GM18861 (cell line): Measurements from ENCODE around the gene TBC1D7.
"Not testable (repeated sequence)": the region's sequence is repeated elsewhere in the genome, so short reads cannot be mapped to it uniquely, and the experiment has no call there.

Experiments
- ATAC-seq: cut with Tn5 transposase; IDR thresholded peaks from one replicate; pipeline ENCODE4 v1.9.1; 2021; ENCODE audit not compliant: unreplicated experiment

Gene TBC1D7

DNA sequence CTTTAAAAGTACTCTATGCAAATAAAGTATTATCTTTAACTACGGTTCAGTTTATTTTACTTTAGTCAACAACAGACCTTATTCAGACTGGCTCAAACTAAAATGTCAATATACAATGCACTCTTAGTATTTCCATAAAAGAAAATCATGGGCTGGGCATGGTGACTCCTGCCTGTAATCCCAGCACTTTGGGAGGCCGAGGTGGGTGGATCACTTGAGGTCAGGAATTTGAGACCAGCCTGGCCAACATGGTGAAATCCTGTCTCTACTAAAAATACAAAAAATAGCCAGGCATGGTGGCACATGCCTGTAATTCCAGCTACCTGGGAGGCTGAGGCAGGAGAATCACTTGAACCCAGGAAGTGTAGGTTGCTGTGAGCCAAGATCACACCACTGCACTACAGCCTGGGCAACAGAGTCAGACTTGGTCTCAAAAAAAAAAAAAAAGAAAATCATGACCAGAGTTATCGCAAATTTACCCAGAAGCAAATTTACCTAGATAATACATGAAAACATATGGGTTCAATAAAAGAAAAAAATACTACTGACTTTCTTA, 2.2 kb downstream of the TBC1D7 start:
- not testable (repeated sequence) for ATAC-seq

DNA sequence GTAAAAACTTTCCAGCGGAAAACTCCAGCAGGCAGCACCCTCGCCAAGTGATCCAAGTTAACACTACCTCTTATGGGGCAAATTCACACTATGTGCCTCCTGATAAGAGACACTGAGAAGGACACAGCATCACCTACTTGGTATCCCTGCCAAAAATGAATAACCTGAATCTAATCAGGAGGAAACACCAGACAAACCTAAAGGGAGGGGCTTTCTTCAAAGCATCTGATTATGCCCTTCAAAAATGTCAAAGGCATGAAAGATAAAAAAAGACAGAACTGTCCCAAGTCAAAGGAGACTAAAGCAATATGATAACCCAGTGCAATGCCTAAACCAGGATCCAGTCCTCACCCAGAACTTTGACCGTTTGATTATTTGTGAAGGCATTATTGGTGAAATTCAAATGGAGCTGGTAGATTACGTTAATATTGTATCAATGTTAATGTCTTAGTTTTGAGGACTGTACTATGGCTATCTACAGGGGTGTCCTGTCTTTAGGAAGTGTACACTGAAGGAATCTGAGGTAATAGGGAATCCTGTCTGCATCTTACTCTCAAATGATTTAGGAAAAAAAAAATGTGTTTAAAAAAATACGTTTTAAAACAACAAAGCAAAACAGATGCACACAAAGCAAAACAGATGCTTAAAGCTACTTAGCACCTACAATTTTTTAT, 8.3 kb downstream of the TBC1D7 start:
- ATAC-seq, result no peak

DNA sequence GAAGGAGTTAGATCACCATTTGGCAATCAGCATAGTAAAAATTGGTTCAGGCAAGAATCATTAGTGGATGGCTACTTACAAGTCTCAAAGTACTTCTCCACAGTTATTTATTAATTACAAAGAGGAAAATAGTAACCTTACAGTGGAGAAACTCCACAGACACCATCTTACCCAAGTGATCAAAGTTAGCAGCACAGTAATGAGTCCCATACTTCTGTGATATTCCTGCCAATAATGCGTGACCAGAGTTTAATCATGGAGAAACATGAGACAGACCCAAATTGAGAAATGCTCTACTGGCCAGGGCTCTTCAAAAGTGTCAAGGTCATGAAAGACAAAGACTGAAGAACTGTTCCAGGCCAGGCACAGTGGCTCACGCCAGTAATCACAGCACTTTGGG, 9.5 kb downstream of the TBC1D7 start:
- ATAC-seq, result no peak

DNA sequence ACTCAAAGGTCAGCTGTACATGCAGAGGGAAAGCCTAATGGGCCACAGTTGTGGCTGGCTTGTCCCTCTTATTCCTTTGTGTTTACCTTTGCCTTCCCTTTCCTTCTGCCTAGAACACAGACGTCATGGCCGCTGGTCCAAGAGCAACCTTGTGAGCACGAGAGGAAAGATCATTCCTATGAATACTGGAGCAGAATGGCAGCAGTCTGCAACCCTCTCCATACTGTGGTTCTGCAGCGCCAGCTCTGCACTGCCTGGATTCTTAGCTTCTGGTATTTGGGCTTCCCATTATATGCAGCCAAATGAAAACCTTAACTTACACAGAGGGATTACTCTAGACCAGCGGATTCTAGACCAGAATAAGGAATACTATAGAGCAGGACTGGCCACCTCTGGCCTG, 12.4 kb downstream of the TBC1D7 start:
- no peak for ATAC-seq

DNA sequence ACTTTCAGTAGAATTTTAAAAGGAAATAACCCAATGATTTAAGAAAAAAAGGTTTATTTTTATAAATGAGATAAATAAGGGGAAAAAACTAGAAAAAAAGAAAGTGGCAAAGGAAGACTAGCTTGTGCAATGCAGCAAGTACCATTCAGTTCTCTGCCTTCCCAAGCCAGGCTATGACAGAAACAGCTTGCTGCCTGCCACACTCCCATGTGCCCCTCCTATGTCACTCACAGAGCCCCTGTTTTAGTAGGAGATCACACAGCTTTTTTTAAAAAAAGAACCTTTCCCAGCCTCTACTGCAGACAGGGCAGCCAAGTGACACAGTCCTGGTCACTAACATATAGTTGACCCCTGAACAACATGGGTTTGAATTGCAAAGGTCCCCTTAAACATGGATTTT, 13.5 kb downstream of the TBC1D7 start:
- ATAC-seq, result no peak

DNA sequence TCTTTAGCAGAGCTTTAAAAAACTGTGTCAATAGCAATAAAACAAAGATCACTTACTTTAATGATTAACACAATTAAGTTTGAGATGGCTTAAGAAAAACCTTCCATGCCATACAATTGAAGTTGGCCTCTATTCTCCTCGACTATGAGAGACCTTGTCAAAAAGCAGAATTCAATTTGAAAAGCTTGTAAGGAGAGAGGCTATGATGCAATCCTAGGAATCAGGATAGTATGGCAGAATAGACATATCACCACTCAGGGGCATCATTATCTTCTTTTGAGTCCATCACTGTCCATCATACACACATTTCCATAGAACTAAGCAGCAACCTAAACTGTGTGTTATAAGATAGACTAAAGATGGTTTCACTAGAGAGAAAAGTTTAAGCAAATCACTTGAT, 17.2 kb downstream of the TBC1D7 start:
- no peak for ATAC-seq

DNA sequence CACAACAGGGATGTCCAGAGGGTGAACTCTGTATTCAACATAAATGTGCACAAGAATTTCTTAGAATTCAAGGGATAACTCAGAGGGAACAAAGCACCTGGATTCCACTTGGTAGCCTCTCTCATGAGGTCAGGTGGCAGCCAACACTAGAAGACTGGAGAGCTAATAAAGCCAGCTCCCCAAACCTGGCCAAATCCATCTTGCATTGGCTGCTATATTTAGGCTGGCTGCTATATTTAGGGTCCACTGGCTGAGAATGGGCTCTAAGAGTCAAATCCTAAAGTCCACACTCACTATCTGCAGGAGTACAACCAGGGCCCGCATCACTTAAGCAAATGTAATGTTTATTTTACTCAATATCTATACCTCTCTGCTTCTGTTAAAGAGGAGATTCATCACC, 20.0 kb downstream of the TBC1D7 start:
- no peak for ATAC-seq

DNA sequence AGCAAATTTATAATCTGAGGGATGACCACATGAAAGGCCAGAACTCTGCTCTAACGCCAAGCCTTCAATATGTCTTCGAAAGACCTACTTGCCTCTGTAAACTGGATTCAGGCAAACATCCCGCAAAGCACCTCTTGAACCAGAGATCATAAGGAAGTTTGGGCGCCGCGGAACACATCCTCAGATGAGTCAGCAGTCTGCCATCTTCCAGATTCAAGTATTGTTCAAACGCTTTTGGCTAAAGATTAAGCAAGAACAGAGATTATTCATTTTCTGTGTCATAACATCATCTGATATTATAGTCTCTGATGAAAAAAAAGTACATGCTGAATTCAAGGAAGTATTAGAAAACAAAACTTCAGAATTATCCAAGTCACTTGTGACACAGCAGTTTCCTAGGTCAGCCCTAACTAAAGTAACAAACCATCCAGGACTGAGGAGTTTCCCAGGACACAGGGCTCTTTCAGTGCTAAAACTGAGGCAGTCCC, 20.8 kb downstream of the TBC1D7 start:
- no peak for ATAC-seq

DNA sequence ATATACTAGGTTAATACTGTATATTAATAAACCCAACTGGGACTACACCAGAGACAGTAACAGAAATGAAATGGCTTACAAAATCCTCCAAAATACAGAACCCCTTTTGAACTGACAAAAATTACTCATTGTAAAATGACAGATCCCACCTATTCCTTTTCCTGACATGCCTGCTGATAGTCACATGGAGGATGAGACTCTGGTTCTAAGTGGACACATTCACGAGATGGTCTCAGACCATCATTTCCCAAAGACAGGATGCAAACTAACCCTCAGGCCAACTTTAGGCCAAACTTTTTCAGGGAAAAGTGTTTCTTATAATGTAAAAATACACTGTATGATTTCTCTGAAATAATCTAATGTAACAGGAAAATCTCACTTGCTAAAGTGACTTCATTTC, 22.5 kb downstream of the TBC1D7 start:
- no peak for ATAC-seq

DNA sequence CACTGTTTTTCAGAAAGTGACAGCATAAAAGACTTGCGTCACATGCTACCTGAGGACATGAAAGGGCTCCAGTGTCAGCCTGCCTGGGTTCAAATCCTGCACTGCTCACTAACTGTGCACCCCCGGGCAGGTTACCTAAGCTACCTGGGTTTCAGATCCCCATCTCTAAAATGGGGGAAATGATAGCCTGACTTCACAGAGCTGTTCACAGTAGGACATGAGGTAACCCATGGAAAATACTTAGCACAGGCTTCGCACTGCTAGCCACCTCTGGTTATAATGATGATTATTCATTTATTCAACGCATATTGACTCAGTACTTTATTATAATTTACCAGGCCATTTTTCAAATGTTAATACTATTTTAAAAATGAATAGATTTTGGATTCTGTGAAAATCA, 23.0 kb downstream of the TBC1D7 start:
- no peak for ATAC-seq

DNA sequence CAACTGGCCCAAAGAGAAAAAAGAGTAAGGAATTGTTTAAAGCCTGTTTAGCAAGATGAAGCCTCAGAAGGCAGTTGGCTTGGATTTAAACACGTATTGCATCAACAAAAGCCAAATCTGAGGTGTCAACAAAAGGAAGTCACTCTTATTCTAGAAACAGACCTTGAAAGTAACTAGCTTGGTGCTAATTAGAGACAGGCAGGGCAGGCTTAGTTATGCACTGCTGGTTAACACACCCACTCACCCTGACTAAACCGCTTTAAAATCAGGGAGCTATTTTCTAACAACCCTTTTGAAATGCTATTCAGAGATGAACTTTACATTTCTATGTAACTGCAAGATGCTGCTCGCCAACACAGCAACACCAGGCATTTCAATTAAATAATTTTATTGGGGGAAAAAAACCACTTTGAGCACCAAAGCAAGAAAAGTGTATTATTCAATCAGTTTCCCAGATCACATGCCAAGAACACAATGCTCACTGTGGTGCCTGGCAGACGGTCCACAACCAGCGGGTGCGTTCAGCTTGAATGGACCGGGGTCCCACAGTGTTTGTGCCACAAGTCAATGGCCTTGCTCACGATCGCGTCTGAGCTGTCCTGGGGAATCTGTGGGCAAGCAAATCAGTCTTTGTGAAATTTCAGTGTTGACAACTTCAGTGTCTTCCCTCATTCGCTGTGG, 23.6 kb downstream of the TBC1D7 start:
- ATAC-seq, result peak; percentile 34

DNA sequence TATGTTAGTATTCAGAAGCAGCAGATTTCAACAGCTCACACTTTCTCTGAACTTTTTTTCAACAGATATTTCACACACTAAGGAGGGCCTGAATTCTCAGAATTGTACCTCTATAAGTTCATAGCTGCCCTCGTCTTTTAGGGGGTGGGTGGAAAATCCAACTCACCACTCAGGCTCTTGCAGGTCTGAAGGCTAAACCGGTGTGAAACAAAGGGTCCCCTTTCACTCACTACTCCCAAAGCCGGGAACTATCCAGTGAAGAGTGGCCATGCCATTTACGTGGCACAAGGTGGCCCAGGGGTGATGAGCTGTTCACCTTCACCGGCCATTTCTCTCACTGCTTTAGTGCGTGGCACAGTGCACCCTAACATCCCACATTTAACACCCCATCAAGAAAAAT, 24.2 kb downstream of the TBC1D7 start:
- no peak for ATAC-seq

DNA sequence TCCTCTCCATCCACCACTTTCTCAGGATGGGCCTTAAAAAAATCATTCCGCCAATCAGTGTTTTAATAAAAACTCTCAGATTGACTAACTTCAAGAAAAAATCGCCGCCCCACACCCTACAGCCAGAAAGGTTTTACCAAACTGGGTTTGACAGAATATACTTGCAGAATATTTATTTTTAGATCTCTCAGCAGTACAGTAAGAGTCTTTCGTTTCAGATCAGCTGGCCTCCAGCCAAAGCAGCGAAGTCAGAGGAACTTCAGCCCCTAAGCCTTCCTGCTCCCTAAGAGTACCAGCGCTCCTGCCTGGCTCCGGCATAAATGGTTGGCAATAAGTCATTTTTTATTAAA, 24.7 kb downstream of the TBC1D7 start:
- peak; percentile 39 for ATAC-seq

DNA sequence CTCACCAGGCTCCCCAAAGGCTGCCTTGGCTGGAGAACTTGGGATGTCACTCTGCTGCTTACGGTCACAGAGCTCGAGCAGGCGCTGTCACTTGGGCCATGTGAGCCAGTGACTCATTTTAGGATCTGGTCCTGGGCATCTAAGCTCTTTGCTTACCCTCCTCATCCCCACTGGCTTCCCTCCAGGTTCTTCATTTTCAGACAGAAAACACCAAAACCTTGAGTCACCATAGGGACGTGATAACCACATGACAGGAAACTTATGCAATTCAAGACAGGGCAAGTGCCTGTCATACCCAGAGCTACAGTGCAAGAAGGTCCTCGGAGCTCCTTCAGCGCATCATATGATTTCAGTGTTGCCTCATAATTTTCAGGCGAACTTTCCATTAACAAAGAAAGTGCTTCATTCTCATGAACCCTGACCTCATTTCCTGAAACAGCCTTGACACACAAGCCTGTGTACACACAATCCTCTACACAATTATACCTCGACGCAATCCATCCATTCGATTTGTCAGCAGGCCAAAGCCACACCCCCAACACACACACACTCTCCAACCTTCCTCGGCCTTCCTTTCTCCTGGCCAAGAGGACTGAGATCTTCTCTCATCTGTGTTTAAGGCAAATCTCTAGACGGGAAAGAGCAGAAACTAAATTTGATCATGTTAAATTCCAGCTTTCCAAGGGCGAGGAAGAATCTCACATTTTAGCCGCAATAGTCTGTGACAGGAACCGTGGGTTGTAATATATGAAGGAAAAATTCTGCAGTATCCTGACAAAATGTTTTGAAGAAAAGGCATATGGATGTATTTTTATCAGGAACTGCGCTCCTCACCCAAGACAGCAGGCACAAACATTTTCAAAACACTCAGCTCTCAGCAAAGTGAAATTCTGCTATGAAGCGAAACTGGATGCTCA, 25.3 kb downstream of the TBC1D7 start:
- ATAC-seq, result peak; percentile 53

DNA sequence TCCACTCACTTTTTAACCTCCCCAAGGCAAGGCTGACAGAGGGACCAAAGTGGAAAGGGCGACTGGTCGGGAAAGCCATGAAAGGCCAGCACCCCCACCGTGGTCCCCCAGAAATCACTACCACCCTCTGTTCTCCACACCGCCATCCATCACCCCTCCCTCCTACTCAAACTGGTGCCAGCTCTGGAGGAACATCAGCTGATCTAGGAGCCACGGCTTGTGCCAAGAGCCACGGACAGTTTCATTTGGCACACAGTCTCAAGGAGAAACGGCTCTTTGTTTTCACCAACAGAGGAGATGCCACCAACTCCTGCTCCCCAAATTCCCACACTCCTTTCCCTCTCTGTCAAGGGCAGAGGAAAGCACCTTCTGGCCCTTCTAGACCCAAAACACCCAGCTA, 26.0 kb downstream of the TBC1D7 start:
- no peak for ATAC-seq

DNA sequence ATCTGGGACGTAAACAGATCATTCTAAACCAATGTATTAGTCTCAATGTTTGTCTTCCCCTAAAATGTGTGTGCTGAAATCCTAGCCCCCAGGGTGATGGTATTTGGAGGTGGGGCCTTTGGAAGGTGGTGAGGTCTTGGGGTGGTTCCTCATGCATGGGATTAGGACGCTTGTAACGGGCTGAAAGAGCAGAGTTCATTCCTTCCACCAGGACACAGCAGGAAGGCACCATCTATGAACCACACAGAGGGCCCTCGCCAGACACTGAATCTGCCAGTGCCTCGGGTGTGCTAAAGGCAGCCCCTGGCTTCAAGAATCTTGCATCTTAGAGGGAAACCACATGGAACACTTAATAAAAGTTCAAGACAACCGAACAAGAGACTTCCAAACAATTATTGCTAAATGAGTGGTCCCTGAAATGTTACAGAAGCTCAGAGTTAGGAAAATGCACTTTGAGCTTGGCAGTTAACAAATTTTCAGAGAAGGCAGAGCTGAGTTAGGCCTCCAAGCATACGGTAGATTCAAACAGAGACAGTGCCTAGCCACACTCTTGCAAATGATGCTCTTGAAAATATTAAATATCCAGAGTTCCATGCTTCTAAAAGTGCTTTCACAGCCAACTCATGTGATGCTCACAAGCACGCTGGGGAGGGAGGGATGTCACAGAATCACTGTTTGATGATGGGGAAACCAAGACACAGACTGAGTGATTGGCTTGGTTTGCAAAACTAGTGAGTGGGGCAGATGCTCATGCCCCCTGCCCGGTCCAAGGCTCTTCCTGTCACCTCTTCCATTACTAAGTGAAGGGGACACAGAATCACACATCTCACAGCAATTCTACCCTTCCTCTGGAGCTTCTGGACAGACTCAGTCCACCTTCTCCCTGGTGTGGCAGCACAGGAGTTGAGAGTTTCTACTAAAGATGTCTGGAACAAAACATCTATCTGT, 27.4 kb downstream of the TBC1D7 start:
- no peak for ATAC-seq

DNA sequence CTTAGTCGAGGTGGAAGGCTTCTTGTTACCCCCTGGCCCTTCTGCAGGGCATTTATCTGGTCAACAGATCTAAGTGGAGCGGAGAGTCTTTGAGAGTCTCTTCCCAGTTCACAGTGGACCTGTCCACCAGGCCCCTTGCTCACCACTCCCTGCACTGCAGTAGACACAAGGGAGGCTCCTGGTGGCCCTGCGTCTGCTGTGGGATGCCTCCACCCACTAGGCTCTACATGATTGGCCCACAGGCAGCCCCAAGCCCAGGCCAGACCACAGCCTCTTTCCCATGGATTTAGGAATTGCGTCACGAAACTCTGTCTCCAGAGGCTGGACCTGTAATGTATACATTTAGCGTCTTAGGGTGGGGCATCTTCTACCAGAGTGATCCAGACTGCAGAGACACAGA, 28.4 kb downstream of the TBC1D7 start:
- no peak for ATAC-seq

DNA sequence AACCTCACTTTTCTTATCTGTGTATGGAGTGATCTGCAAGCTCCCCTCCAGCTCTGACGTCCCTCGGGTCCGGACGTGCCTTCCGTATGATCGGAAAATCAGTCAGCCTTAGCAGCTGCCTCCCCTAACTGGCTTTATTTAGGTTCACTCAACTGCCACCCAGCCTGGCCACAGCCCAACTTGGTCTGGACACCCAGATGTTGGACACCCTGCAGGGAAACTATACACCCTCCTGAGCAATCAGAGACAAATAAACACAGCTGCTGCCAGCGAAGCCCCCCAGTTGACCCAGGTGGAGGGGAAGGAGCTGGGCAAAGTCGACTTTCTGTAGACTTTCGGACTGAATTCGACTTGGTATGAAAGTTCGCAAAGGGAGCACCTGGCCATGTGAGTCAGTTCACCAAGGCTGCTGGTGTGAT, 28.9 kb downstream of the TBC1D7 start:
- peak; percentile 29 for ATAC-seq

DNA sequence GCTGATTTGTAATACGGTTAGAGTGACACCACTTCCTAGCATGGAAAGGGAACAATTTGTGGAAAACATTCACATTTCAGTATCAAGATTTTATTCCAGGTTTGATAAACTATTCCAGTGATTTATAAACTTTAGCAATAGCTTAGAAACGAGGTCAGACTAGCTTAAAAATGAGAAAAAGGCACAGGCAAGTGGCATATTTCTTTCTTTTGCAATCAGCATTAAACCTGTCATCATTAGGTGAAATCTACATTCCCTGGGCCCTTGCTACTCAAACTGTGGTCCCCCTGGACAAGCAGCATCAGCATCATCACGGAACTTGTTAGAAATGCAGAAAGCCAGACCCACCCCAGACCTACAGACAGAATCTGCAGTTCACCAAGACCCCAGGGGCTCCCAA, 29.9 kb downstream of the TBC1D7 start:
- no peak for ATAC-seq

DNA sequence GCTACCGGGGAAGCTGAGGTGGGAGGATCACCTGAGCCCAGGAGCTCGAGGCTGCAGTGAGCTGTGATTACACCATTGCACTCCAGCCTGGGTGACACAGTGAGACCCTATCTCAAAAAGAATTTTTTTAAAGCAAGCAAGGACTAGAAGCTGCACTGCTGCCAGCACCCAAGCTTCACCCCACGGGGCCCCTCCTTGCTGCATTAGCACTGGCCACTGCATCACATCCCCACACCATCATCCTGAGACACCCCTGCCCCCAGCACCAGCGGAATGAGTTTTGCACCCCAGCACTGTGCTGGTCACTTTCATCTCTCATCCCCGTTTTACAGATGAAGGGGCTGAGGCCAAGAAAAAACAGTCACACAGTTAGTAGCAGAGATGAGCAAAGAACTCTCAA, 30.9 kb downstream of the TBC1D7 start:
- ATAC-seq, result no peak
